ENCODE measurements around the gene ARVCF.
A peak's percentile ranks its signal among the peaks of the same experiment; 100 is the strongest.

Gene ARVCF

GRCh38 chr22:20016734-20017621 lies at the start of gene ARVCF:
Gene ARVCF, minus strand, starts transcription at chr22:20016823. Its CDS starts 26,029 bp downstream, at chr22:19990794.
- DNase-seq, result peak; percentile 80

- DNase-seq, result no peak
Observed at GRCh38 chr22:20065896-20066616, 49.4 kb upstream of the ARVCF start.

- DNase-seq, result no peak
Observed at GRCh38 chr22:20064545-20065262, 48.1 kb upstream of the ARVCF start.

GRCh38 chr22:20064140-20064480 lies 47.5 kb upstream of the ARVCF start:
- no peak for DNase-seq

GRCh38 chr22:20063271-20064139 lies 46.9 kb upstream of the ARVCF start:
- DNase-seq, result no peak

GRCh38 chr22:20062766-20063083 lies 46.1 kb upstream of the ARVCF start:
- DNase-seq, result no peak

- DNase-seq, result no peak
Observed at GRCh38 chr22:20062043-20062765, 45.6 kb upstream of the ARVCF start.

GRCh38 chr22:20061481-20061861 lies 44.8 kb upstream of the ARVCF start:
- no peak for DNase-seq

- DNase-seq, result no peak
Observed at GRCh38 chr22:20060700-20061480, 44.3 kb upstream of the ARVCF start.

- no peak for DNase-seq
Observed at GRCh38 chr22:20058989-20059770, 42.6 kb upstream of the ARVCF start.

GRCh38 chr22:20057596-20058268 lies 41.1 kb upstream of the ARVCF start:
- DNase-seq, result no peak

- no peak for DNase-seq
Observed at GRCh38 chr22:20056696-20057386, 40.2 kb upstream of the ARVCF start.

- no peak for DNase-seq
Observed at GRCh38 chr22:20056161-20056560, 39.5 kb upstream of the ARVCF start.

- DNase-seq, result no peak
Observed at GRCh38 chr22:20055654-20056053, 39.0 kb upstream of the ARVCF start.

GRCh38 chr22:20055144-20055543 lies 38.5 kb upstream of the ARVCF start:
- DNase-seq, result no peak

GRCh38 chr22:20054485-20054884 lies 37.9 kb upstream of the ARVCF start:
- DNase-seq, result no peak

GRCh38 chr22:20054034-20054427 lies 37.4 kb upstream of the ARVCF start:
- DNase-seq, result no peak

- DNase-seq, result no peak
Observed at GRCh38 chr22:20053407-20054033, 36.9 kb upstream of the ARVCF start.
